ENCODE data around the gene GZMM.

DNA sequence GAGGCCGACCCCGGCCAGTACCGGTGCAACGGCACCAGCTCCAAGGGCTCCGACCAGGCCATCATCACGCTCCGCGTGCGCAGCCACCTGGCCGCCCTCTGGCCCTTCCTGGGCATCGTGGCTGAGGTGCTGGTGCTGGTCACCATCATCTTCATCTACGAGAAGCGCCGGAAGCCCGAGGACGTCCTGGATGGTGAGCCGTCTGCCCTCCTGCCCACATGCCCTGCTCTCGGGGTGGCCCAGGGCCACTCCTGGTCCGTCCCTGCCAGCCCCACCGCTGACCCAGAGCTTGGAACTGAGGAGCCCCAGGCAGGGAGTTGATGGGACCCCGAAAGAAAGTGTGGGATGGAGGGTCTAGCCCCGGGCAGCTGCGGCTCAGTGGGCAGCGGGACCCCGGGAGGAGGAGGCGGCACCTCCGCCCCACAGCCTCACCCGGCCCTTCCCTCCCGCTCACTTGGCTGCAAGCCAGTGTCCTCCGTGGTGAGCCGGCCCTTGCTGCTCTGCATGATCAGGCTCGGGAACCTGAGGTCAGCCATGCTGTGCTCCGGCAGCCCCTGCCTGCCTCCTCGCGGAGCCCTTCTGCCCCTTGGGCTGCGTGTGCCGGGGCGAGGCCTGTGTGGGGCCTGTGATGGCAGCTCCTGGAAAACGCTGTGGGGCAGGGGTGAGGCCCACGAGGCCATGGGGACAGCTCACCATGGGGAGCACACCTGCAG is 37.7 kb downstream of the GZMM start:
- TF ChIP-seq, protein P1, sequence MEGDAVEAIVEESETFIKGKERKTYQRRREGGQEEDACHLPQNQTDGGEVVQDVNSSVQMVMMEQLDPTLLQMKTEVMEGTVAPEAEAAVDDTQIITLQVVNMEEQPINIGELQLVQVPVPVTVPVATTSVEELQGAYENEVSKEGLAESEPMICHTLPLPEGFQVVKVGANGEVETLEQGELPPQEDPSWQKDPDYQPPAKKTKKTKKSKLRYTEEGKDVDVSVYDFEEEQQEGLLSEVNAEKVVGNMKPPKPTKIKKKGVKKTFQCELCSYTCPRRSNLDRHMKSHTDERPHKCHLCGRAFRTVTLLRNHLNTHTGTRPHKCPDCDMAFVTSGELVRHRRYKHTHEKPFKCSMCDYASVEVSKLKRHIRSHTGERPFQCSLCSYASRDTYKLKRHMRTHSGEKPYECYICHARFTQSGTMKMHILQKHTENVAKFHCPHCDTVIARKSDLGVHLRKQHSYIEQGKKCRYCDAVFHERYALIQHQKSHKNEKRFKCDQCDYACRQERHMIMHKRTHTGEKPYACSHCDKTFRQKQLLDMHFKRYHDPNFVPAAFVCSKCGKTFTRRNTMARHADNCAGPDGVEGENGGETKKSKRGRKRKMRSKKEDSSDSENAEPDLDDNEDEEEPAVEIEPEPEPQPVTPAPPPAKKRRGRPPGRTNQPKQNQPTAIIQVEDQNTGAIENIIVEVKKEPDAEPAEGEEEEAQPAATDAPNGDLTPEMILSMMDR (IDR thresholded peaks at IDR 0.05) = no peak
- no peak for TF ChIP-seq POLR2A (IDR thresholded peaks at IDR 0.05)

Data from right lobe of liver (tissue), 4 donors.